Neutrophil (primary cell): ENCODE data around the gene THSD1.

Experiments used
- H3K27ac ChIP-seq: fragments of 200-600 bp; sonication (generic); 2 replicates; pipeline ENCODE4 v1.5.1; 2016; ENCODE audit warnings: mild to moderate bottlenecking, moderate library complexity
- H3K27me3 ChIP-seq: fragments of 200-600 bp; sonication (generic); 2 replicates; pipeline ENCODE4 v1.6.0; 2016; ENCODE audit warnings: mild to moderate bottlenecking
- H3K36me3 ChIP-seq: fragments of 200-600 bp; sonication (generic); 2 replicates; pipeline ENCODE4 v1.5.1; 2017
- H3K4me1 ChIP-seq, 2 experiments: fragments of 200-600 bp in 1 of 2; sonication (generic) in 1 of 2; 1 replicate in 1 of 2; 2 replicates in 1 of 2; pipeline versions ENCODE4 v1.5.1 to v1.6.1; 2013 to 2016; ENCODE audit warnings: low read depth in 1 of 2, low read length in 1 of 2, mild to moderate bottlenecking in 1 of 2, moderate library complexity in 1 of 2; ENCODE audit not compliant: control insufficient read depth in 1 of 2, insufficient read depth in 1 of 2
- H3K4me3 ChIP-seq, 2 experiments: fragments of 200-600 bp in 1 of 2; sonication (generic) in 1 of 2; 1 replicate in 1 of 2; 2 replicates in 1 of 2; pipeline ENCODE4 v1.5.1; 2013 to 2016; ENCODE audit warnings: low read depth in 1 of 2, low read length in 1 of 2, mild to moderate bottlenecking in 1 of 2, moderate library complexity in 1 of 2
- H3K9me3 ChIP-seq: fragments of 200-600 bp; sonication (generic); 2 replicates; pipeline ENCODE4 v1.5.1; 2016
- TF ChIP-seq, protein P1 (sequence below): fragments of 200-600 bp; sonication (generic); IDR thresholded peaks from 2 replicates; pipeline ENCODE4 v1.5.1; 2016; ENCODE audit warnings: antibody characterized with exemption

The THSD1 gene

GRCh38 chr13:52393572-52394357, 12.2 kb downstream of the THSD1 start:
- Histone ChIP-seq H3K27me3 (no peaks in the 10 kb centered on the region), H3K9me3 (no peaks in the 10 kb centered on the region), H3K4me3 (no peak overlapping the region), H3K27ac (no peak overlapping the region), H3K36me3 (no peaks in the 10 kb centered on the region), H3K4me1 (no peaks in the 10 kb centered on the region)
- TF ChIP-seq, protein P1, sequence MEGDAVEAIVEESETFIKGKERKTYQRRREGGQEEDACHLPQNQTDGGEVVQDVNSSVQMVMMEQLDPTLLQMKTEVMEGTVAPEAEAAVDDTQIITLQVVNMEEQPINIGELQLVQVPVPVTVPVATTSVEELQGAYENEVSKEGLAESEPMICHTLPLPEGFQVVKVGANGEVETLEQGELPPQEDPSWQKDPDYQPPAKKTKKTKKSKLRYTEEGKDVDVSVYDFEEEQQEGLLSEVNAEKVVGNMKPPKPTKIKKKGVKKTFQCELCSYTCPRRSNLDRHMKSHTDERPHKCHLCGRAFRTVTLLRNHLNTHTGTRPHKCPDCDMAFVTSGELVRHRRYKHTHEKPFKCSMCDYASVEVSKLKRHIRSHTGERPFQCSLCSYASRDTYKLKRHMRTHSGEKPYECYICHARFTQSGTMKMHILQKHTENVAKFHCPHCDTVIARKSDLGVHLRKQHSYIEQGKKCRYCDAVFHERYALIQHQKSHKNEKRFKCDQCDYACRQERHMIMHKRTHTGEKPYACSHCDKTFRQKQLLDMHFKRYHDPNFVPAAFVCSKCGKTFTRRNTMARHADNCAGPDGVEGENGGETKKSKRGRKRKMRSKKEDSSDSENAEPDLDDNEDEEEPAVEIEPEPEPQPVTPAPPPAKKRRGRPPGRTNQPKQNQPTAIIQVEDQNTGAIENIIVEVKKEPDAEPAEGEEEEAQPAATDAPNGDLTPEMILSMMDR: no peak

- Histone ChIP-seq H3K27ac (no peak overlapping the region), H3K36me3 (no peaks in the 10 kb centered on the region), H3K27me3 (no peaks in the 10 kb centered on the region), H3K4me1 (no peaks in the 10 kb centered on the region), H3K4me3 (no peak overlapping the region), H3K9me3 (no peaks in the 10 kb centered on the region)
- TF ChIP-seq, protein P1: no peak
Observed at GRCh38 chr13:52387721-52388120, 18.3 kb downstream of the THSD1 start.

DNA sequence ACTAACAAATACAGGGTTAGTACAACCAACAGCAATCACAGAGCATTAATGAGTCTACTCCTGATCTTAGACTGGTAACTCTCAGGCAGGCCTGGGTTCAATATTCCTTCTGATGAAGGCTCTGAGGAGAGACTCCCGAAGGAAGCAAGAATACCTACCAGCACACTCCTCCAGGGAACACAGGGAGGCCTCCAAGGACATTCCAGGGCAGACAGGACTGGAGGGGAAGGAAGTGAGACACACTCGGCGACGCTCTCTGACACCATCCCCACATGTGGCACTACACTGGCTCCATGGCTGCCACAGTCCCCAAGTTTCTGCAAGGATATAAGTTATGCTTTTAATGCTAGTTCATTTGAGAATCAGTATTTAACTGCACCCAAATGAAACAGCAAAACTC, 20.1 kb downstream of the THSD1 start:
- H3K4me3 ChIP-seq: no peak overlapping the region
- H3K27ac ChIP-seq: no peak overlapping the region
- H3K9me3 ChIP-seq: no peaks in the 10 kb centered on the region
- no peaks in the 10 kb centered on the region for H3K4me1 ChIP-seq
- no peaks in the 10 kb centered on the region for H3K27me3 ChIP-seq
- no peaks in the 10 kb centered on the region for H3K36me3 ChIP-seq
- TF ChIP-seq, protein P1: no peak

- no peak overlapping the region for H3K4me3 ChIP-seq
- H3K4me1 ChIP-seq: no peaks in the 10 kb centered on the region
- H3K9me3 ChIP-seq: no peaks in the 10 kb centered on the region
- H3K27me3 ChIP-seq: no peaks in the 10 kb centered on the region
- no peaks in the 10 kb centered on the region for H3K36me3 ChIP-seq
- TF ChIP-seq, protein P1: no peak
- H3K27ac ChIP-seq: no peak overlapping the region
Observed at GRCh38 chr13:52383366-52383765, 22.6 kb downstream of the THSD1 start.

DNA sequence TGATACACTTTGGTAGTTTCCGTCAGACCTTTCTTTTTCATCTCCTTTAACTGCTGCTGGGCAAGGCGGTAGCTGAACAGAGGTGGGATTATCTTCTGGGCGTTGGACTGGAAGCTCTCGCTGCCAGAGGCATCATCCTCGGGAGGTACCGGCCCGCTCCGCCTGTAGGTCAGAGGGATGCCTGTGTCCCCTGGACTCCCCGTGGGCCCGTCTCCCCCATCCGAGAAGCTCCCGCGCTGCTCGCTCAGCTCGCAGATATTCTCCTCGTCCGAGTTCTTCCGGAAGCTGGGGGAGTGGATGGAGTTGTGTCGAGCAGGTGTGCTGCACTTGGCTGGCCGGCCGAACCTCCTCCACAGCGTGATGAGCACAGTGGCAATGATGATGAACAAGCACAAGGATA, 27.7 kb downstream of the THSD1 start:
- TF ChIP-seq, protein P1: no peak
- Histone ChIP-seq H3K4me1 (no peaks in the 10 kb centered on the region), H3K27me3 (no peaks in the 10 kb centered on the region), H3K36me3 (no peaks in the 10 kb centered on the region), H3K27ac (no peak overlapping the region), H3K4me3 (no peak overlapping the region), H3K9me3 (no peaks in the 10 kb centered on the region)
